Amniotic epithelial cell (primary cell): ENCODE results near the gene SART1.
A peak's percentile ranks its signal among the peaks of the same experiment; 100 is the strongest.

Source experiments
- DNase-seq: peaks from one replicate; pipeline ENCODE4 v3.0.0-alpha.2; 2010; ENCODE audit warnings: low read depth

SART1 gene

GRCh38 chr11:65961267-65962140 is at the start of gene SART1:
TSS of gene SART1 (plus strand) at chr11:65961734. CDS start at chr11:65961781, 47 bp downstream.
- peak; percentile 96 for DNase-seq

- peak; percentile 39 for DNase-seq
Observed at GRCh38 chr11:65912845-65913244, 48.7 kb upstream of the SART1 start.

GRCh38 chr11:65915101-65915820 is 46.3 kb upstream of the SART1 start:
- DNase-seq: no peak

- DNase-seq: peak; percentile 96
Observed at GRCh38 chr11:65915821-65916251, 45.7 kb upstream of the SART1 start.

- DNase-seq: no peak
Observed at GRCh38 chr11:65916391-65916790, 45.1 kb upstream of the SART1 start.

GRCh38 chr11:65917077-65917433 is 44.5 kb upstream of the SART1 start:
- no peak for DNase-seq

GRCh38 chr11:65917434-65918210 is 43.9 kb upstream of the SART1 start:
- DNase-seq: no peak

GRCh38 chr11:65918211-65919140 is 43.1 kb upstream of the SART1 start, which contains the start of gene C11orf68:
TSS of gene C11orf68 (minus strand) at chr11:65919062. CDS start at chr11:65919031, 31 bp downstream.
- DNase-seq: no peak

- DNase-seq: peak; percentile 97
Observed at GRCh38 chr11:65919141-65919572, 42.4 kb upstream of the SART1 start, which contains the start of gene DRAP1. TSS of gene DRAP1 (plus strand) at chr11:65919426. CDS start at chr11:65919502, 76 bp downstream.

GRCh38 chr11:65919573-65920371 is 41.8 kb upstream of the SART1 start:
- DNase-seq: no peak

GRCh38 chr11:65920372-65920802 is 41.1 kb upstream of the SART1 start:
- no peak for DNase-seq

GRCh38 chr11:65921033-65921555 is 40.4 kb upstream of the SART1 start:
- no peak for DNase-seq

GRCh38 chr11:65921876-65922275 is 39.7 kb upstream of the SART1 start:
- no peak for DNase-seq

- DNase-seq: no peak
Observed at GRCh38 chr11:65922565-65922964, 39.0 kb upstream of the SART1 start.

- no peak for DNase-seq
Observed at GRCh38 chr11:65925397-65925796, 36.1 kb upstream of the SART1 start.

- DNase-seq: no peak
Observed at GRCh38 chr11:65927904-65928397, 33.6 kb upstream of the SART1 start.

- DNase-seq: no peak
Observed at GRCh38 chr11:65928667-65929066, 32.9 kb upstream of the SART1 start.

GRCh38 chr11:65931773-65932557 is 29.6 kb upstream of the SART1 start:
- no peak for DNase-seq

- DNase-seq: peak; percentile 28
Observed at GRCh38 chr11:65932558-65932919, 29.0 kb upstream of the SART1 start.
